ENCODE data around the gene EXOC4.
"Not testable (repeated sequence)": the region's sequence is repeated elsewhere in the genome, so short reads cannot be mapped to it uniquely, and the experiment has no call there.

Gene EXOC4

GRCh38 chr7:133773601-133774000 lies 520.7 kb downstream of the EXOC4 start:
- no peak overlapping the region for H3K4me2 ChIP-seq (ENCODE audit: low read length)
- no peak overlapping the region for H3K56ac ChIP-seq (ENCODE audit: low read length)
- H3K36me3 ChIP-seq (ENCODE audit: control insufficient read depth, insufficient read depth, low read length): no peaks in the 10 kb centered on the region
- H3K79me2 ChIP-seq (ENCODE audit: control insufficient read depth, insufficient read depth, low read length): no peaks in the 10 kb centered on the region
- H2BK5ac ChIP-seq (ENCODE audit: low read length): no peak overlapping the region
- no peaks in the 10 kb centered on the region for H3K4me1 ChIP-seq (ENCODE audit: control insufficient read depth, low read depth, low read length)
- H3K27ac ChIP-seq (ENCODE audit: low read depth, low read length): no peak overlapping the region
- no peaks in the 10 kb centered on the region for H3K27me3 ChIP-seq (ENCODE audit: insufficient read depth, low read length, poor library complexity)
- H3K9ac ChIP-seq (ENCODE audit: low read length): no peak overlapping the region
- WGBS (ENCODE audit: extremely low coverage, insufficient coverage, low lambda C conversion rate): no CpG with 5 or more reads among the region's 3 CpGs
- H3K4ac ChIP-seq (ENCODE audit: low read depth, low read length): no peak overlapping the region
- H3K18ac ChIP-seq (ENCODE audit: low read length): no peak overlapping the region
- no peak overlapping the region for H3K4me3 ChIP-seq (ENCODE audit: low read length)
- no peak overlapping the region for H4K8ac ChIP-seq (ENCODE audit: low read depth, low read length)
- no peaks in the 10 kb centered on the region for H3K79me1 ChIP-seq (ENCODE audit: low read length)
- DNase-seq: peak; percentile 31
- no peak overlapping the region for H2AK5ac ChIP-seq (ENCODE audit: low read length)
- H2BK120ac ChIP-seq (ENCODE audit: low read depth, low read length): no peak overlapping the region
- no peak overlapping the region for H2BK15ac ChIP-seq (replicated peaks; ENCODE audit: low read depth)
- no peak overlapping the region for H4K5ac ChIP-seq (ENCODE audit: low read length)
- no peak overlapping the region for H3K23ac ChIP-seq (ENCODE audit: low read length)

DNA sequence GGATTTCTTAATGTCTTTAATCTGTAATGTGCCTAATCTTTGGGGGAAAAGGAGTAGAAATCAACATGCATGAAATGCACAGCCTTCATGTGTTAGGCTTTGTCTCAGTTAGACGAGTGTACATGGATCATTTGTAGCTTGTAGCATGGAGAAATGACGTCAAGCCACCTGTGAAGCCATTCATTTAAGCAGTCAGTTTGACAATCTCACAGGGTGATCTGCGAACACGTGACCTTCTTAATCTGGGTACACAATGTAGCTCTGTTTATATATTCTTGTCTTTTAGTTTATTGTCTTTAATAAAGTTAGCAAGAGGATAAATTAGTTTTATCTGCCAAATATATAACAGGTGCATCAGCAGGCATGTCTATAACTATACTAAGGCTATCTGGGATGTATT lies 522.3 kb downstream of the EXOC4 start:
- Histone ChIP-seq H3K9ac (ENCODE audit: low read length) (no peak overlapping the region), H3K4ac (ENCODE audit: low read depth, low read length) (no peak overlapping the region), H3K23ac (ENCODE audit: low read length) (no peak overlapping the region), H2BK15ac (replicated peaks; ENCODE audit: low read depth) (no peak overlapping the region), H3K56ac (ENCODE audit: low read length) (no peak overlapping the region), H4K8ac (ENCODE audit: low read depth, low read length) (no peak overlapping the region), H3K79me2 (ENCODE audit: control insufficient read depth, insufficient read depth, low read length) (no peaks in the 10 kb centered on the region), H4K5ac (ENCODE audit: low read length) (no peak overlapping the region), H3K4me2 (ENCODE audit: low read length) (no peak overlapping the region), H2BK5ac (ENCODE audit: low read length) (no peak overlapping the region), H3K79me1 (ENCODE audit: low read length) (no peaks in the 10 kb centered on the region), H2AK5ac (ENCODE audit: low read length) (no peak overlapping the region), H3K27me3 (ENCODE audit: insufficient read depth, low read length, poor library complexity) (no peaks in the 10 kb centered on the region), H3K4me3 (ENCODE audit: low read length) (no peak overlapping the region), H2BK120ac (ENCODE audit: low read depth, low read length) (no peak overlapping the region), H3K27ac (ENCODE audit: low read depth, low read length) (no peak overlapping the region), H3K18ac (ENCODE audit: low read length) (no peak overlapping the region), H3K4me1 (ENCODE audit: control insufficient read depth, low read depth, low read length) (no peaks in the 10 kb centered on the region), H3K36me3 (ENCODE audit: control insufficient read depth, insufficient read depth, low read length) (no peaks in the 10 kb centered on the region)
- no peak for DNase-seq
- WGBS (ENCODE audit: extremely low coverage, insufficient coverage, low lambda C conversion rate): no CpG with 5 or more reads among the region's 4 CpGs

- Histone ChIP-seq H2BK15ac (replicated peaks; ENCODE audit: low read depth) (no peak overlapping the region), H3K36me3 (ENCODE audit: control insufficient read depth, insufficient read depth, low read length) (no peaks in the 10 kb centered on the region), H3K4me1 (ENCODE audit: control insufficient read depth, low read depth, low read length) (no peaks in the 10 kb centered on the region), H3K79me2 (ENCODE audit: control insufficient read depth, insufficient read depth, low read length) (no peaks in the 10 kb centered on the region), H3K23ac (ENCODE audit: low read length) (no peak overlapping the region), H3K27me3 (ENCODE audit: insufficient read depth, low read length, poor library complexity) (no peaks in the 10 kb centered on the region), H2BK120ac (ENCODE audit: low read depth, low read length) (no peak overlapping the region), H3K79me1 (ENCODE audit: low read length) (no peaks in the 10 kb centered on the region), H3K18ac (ENCODE audit: low read length) (no peak overlapping the region), H4K5ac (ENCODE audit: low read length) (no peak overlapping the region), H3K4me3 (ENCODE audit: low read length) (no peak overlapping the region), H3K4ac (ENCODE audit: low read depth, low read length) (no peak overlapping the region), H2BK5ac (ENCODE audit: low read length) (no peak overlapping the region), H3K9ac (ENCODE audit: low read length) (no peak overlapping the region), H3K4me2 (ENCODE audit: low read length) (no peak overlapping the region), H4K8ac (ENCODE audit: low read depth, low read length) (no peak overlapping the region), H3K56ac (ENCODE audit: low read length) (no peak overlapping the region), H3K27ac (ENCODE audit: low read depth, low read length) (no peak overlapping the region), H2AK5ac (ENCODE audit: low read length) (no peak overlapping the region)
- no peak for DNase-seq
- no CpG with 5 or more reads among the region's 3 CpGs for WGBS (ENCODE audit: extremely low coverage, insufficient coverage, low lambda C conversion rate)
Measured at GRCh38 chr7:133776266-133776665, 523.4 kb downstream of the EXOC4 start.

DNA sequence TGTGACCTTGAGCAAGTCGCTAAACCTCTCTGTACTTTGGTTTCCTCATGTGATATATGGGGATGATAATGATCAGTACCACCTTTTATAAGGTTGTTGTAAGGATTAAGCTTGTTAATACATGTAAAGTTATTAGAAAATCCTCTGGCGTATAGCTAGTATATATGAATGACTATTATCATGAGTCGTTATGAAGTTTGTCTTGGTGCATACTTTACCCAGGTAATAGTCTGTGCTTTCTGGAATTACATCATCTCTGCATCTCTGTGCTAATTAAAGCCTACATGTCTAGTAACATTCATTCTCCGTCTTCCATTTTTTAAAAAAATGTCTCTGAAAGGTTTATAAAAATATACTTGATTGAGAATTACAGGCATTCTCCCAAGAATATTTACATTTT lies 524.8 kb downstream of the EXOC4 start:
- Histone ChIP-seq H3K27ac (ENCODE audit: low read depth, low read length) (no peak overlapping the region), H4K8ac (ENCODE audit: low read depth, low read length) (no peak overlapping the region), H3K4ac (ENCODE audit: low read depth, low read length) (no peak overlapping the region), H2AK5ac (ENCODE audit: low read length) (no peak overlapping the region), H3K4me2 (ENCODE audit: low read length) (no peak overlapping the region), H3K9ac (ENCODE audit: low read length) (no peak overlapping the region), H3K79me1 (ENCODE audit: low read length) (no peaks in the 10 kb centered on the region), H2BK120ac (ENCODE audit: low read depth, low read length) (no peak overlapping the region), H3K79me2 (ENCODE audit: control insufficient read depth, insufficient read depth, low read length) (no peaks in the 10 kb centered on the region), H2BK5ac (ENCODE audit: low read length) (no peak overlapping the region), H3K4me3 (ENCODE audit: low read length) (no peak overlapping the region), H3K23ac (ENCODE audit: low read length) (no peak overlapping the region), H3K36me3 (ENCODE audit: control insufficient read depth, insufficient read depth, low read length) (no peaks in the 10 kb centered on the region), H4K5ac (ENCODE audit: low read length) (no peak overlapping the region), H3K56ac (ENCODE audit: low read length) (no peak overlapping the region), H3K18ac (ENCODE audit: low read length) (no peak overlapping the region), H2BK15ac (replicated peaks; ENCODE audit: low read depth) (no peak overlapping the region), H3K4me1 (ENCODE audit: control insufficient read depth, low read depth, low read length) (no peaks in the 10 kb centered on the region), H3K27me3 (ENCODE audit: insufficient read depth, low read length, poor library complexity) (no peaks in the 10 kb centered on the region)
- DNase-seq: no peak
- WGBS (ENCODE audit: extremely low coverage, insufficient coverage, low lambda C conversion rate): no CpG with 5 or more reads among the region's 4 CpGs

DNA sequence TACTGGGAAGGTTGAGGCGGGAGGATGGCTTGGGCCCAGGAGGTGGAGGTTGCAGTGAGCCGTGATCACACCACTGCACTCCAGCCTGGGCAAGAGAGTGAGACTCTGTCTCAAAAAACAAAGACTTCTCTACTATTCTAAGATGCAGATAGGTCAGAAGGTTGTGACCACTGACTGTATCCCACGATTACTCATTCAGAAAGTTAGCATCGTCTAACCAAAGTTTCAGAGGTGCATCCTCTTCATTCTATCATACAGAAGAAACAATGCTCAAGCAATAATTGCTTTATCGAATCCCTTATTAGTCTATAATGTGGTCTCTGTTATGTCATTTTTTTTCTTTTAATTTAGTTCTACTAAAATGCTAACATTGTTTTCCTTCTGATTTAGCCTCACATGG lies 525.6 kb downstream of the EXOC4 start:
- Histone ChIP-seq H4K5ac (ENCODE audit: low read length) (no peak overlapping the region), H3K79me2 (ENCODE audit: control insufficient read depth, insufficient read depth, low read length) (no peaks in the 10 kb centered on the region), H2BK120ac (ENCODE audit: low read depth, low read length) (no peak overlapping the region), H3K4me3 (ENCODE audit: low read length) (no peak overlapping the region), H3K79me1 (ENCODE audit: low read length) (no peaks in the 10 kb centered on the region), H3K23ac (ENCODE audit: low read length) (no peak overlapping the region), H3K36me3 (ENCODE audit: control insufficient read depth, insufficient read depth, low read length) (no peaks in the 10 kb centered on the region), H3K27ac (ENCODE audit: low read depth, low read length) (no peak overlapping the region), H3K4ac (ENCODE audit: low read depth, low read length) (no peak overlapping the region), H4K8ac (ENCODE audit: low read depth, low read length) (no peak overlapping the region), H3K4me2 (ENCODE audit: low read length) (no peak overlapping the region), H2BK5ac (ENCODE audit: low read length) (no peak overlapping the region), H2BK15ac (replicated peaks; ENCODE audit: low read depth) (no peak overlapping the region), H3K27me3 (ENCODE audit: insufficient read depth, low read length, poor library complexity) (no peaks in the 10 kb centered on the region), H3K9ac (ENCODE audit: low read length) (no peak overlapping the region), H2AK5ac (ENCODE audit: low read length) (no peak overlapping the region), H3K18ac (ENCODE audit: low read length) (no peak overlapping the region), H3K56ac (ENCODE audit: low read length) (no peak overlapping the region), H3K4me1 (ENCODE audit: control insufficient read depth, low read depth, low read length) (no peaks in the 10 kb centered on the region)
- no peak for DNase-seq
- WGBS (ENCODE audit: extremely low coverage, insufficient coverage, low lambda C conversion rate): no CpG with 5 or more reads among the region's 5 CpGs

- not testable (repeated sequence) for H3K4me2 ChIP-seq (ENCODE audit: low read length); H4K5ac ChIP-seq (ENCODE audit: low read length); H2AK5ac ChIP-seq (ENCODE audit: low read length); H2BK5ac ChIP-seq (ENCODE audit: low read length); H3K56ac ChIP-seq (ENCODE audit: low read length); H3K27me3 ChIP-seq (ENCODE audit: insufficient read depth, low read length, poor library complexity); H3K27ac ChIP-seq (ENCODE audit: low read depth, low read length); H3K36me3 ChIP-seq (ENCODE audit: control insufficient read depth, insufficient read depth, low read length); H2BK120ac ChIP-seq (ENCODE audit: low read depth, low read length); H3K23ac ChIP-seq (ENCODE audit: low read length); H3K4ac ChIP-seq (ENCODE audit: low read depth, low read length); DNase-seq; H2BK15ac ChIP-seq (replicated peaks; ENCODE audit: low read depth); H3K4me1 ChIP-seq (ENCODE audit: control insufficient read depth, low read depth, low read length); H3K18ac ChIP-seq (ENCODE audit: low read length); H3K79me1 ChIP-seq (ENCODE audit: low read length); H3K4me3 ChIP-seq (ENCODE audit: low read length); H4K8ac ChIP-seq (ENCODE audit: low read depth, low read length); H3K9ac ChIP-seq (ENCODE audit: low read length); H3K79me2 ChIP-seq (ENCODE audit: control insufficient read depth, insufficient read depth, low read length)
- no CpG with 5 or more reads among the region's 4 CpGs for WGBS (ENCODE audit: extremely low coverage, insufficient coverage, low lambda C conversion rate)
Measured at GRCh38 chr7:133779538-133779937, 526.7 kb downstream of the EXOC4 start.
